SH-SY5Y (cell line): ENCODE results near the gene PCBP4.

ENCODE experiments used
- GATA2 ChIP-seq: IDR thresholded peaks from 2 replicates; pipeline ENCODE4 v1.6.1; 2011; ENCODE audit warnings: mild to moderate bottlenecking, low read depth, low read length
- GATA3 ChIP-seq: IDR thresholded peaks from 2 replicates; pipeline ENCODE4 v1.6.1; 2011; ENCODE audit warnings: low read depth, mild to moderate bottlenecking, low read length, moderate library complexity

GRCh38 chr3:51962854-51963530 is 4.3 kb downstream of the PCBP4 start:
- no peak for TF ChIP-seq GATA2
- TF ChIP-seq GATA3, result no peak
